Middle frontal gyrus (tissue), 1 donor: ENCODE results near the gene ZSCAN5C.
"Not testable (repeated sequence)": the region's sequence is repeated elsewhere in the genome, so short reads cannot be mapped to it uniquely, and the experiment has no call there.

Source experiments
- DNase-seq: peaks from one replicate; pipeline ENCODE4 v3.0.0-alpha.2; 2015; ENCODE audit warnings: low spot score; ENCODE audit errors: extremely low spot score

The ZSCAN5C gene

DNA sequence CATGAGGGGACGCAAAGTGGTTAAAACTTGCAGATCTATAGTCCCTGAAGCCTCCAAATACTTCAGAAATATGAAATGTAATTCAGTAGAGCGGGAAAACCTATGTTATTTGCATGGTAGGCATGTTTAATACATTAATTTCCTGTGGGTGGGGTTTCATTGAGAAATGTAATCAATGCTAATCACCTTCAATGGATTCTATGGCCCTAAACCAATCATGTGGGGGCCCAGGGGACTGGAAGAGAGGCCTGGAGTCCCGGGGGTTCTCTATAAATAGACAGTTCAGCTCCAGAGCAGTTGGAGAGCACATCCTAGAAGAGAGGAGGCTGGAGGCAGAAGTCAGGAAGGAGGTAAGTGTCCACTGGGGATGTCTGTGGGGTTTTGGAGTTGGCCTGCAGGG is at the start of gene ZSCAN5C:
ZSCAN5C (plus strand) TSS at position 301 of the 400 bp plus-strand sequence. CDS start 3,641 bp downstream, outside the sequence.
- DNase-seq = no peak

DNA sequence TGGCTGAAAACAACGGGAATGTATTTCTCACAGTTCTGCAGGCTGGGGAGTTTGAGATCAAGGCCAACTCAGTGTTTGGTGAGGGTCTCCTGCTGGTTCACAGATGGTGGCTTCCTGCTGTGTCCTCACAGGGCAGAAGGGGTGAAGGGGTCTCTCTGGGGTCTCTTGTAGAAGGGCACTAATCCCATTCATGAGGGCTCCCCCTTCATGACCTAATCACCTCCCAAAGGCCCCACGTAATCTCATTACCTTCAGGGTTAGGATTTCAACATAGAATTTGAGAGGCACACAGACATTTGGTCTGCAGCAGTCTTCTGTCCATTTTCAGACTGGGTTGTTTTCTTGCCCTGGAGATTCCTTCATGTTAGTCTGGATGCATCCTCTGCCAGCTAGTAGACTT is 49.4 kb upstream of the ZSCAN5C start:
- no peak for DNase-seq

GRCh38 chr19:56153507-56153906 is 48.6 kb upstream of the ZSCAN5C start:
- no peak for DNase-seq

- no peak for DNase-seq
Observed at GRCh38 chr19:56155124-56155687, 46.9 kb upstream of the ZSCAN5C start.

GRCh38 chr19:56156768-56157167 is 45.3 kb upstream of the ZSCAN5C start:
- no peak for DNase-seq

GRCh38 chr19:56158170-56158757 is 43.8 kb upstream of the ZSCAN5C start:
- no peak for DNase-seq

GRCh38 chr19:56159009-56159559 is 43.0 kb upstream of the ZSCAN5C start:
- no peak for DNase-seq

DNA sequence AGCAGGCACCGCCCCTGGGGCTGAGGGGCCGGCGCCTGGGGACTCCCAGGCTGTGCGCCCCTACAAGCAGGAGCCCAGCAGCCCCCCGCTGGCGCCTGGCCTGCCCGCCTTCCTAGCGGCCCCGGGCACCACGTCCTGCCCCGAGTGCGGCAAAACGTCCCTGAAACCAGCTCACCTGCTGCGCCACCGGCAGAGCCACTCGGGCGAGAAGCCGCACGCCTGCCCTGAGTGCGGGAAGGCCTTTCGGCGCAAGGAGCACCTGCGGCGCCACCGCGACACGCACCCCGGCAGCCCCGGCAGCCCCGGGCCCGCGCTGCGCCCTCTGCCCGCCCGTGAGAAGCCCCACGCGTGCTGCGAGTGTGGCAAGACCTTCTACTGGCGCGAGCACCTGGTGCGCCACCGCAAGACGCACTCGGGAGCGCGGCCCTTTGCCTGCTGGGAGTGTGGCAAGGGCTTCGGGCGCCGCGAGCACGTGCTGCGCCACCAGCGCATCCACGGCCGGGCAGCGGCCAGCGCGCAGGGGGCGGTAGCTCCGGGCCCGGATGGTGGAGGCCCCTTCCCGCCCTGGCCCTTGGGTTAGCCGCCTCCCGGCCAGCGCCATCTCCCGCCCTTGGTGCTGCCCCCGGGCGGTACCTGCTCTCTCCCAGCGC is 42.3 kb upstream of the ZSCAN5C start:
- DNase-seq = no peak

DNA sequence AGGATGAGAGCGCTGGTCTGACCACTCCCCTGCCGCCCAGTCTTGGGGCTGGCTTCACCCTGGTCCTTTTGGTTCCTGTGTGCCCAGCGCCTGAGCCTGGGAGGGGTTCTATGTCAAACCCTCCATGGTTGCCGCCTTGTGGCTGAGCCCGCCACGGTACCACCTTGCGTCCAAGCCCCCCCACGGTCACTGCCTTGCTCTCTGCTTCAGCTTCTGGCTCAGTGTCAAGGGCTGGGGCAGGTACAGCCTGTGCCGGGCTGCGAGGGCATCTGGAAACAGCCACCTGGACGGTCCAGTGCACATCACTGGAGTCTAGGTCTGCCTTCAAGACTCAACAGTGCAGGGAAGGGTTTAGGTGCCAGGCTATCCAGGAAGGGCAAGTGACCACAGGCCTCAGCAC is 40.5 kb upstream of the ZSCAN5C start:
- no peak for DNase-seq

- DNase-seq = no peak
Observed at GRCh38 chr19:56162258-56162657, 39.8 kb upstream of the ZSCAN5C start.

DNA sequence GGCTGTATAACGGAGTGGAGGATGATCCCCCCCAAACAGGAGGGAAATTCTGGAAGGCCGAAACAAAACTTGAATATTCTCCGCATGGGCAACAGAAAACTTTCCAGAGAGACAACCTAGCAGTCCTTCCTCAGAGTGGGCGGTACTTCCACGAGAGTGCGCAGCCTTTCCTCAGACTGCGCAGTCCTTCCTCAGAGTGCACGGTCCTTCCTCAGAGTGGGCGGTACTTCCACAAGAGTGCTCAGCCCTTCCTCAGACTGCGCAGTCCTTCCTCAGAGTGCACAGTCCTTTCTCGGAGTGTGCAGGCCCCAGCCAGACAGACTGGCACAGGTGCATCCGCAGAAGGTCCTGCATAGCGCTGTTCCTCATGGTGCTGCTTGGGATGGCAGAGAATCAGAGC is 39.0 kb upstream of the ZSCAN5C start:
- DNase-seq = no peak

DNA sequence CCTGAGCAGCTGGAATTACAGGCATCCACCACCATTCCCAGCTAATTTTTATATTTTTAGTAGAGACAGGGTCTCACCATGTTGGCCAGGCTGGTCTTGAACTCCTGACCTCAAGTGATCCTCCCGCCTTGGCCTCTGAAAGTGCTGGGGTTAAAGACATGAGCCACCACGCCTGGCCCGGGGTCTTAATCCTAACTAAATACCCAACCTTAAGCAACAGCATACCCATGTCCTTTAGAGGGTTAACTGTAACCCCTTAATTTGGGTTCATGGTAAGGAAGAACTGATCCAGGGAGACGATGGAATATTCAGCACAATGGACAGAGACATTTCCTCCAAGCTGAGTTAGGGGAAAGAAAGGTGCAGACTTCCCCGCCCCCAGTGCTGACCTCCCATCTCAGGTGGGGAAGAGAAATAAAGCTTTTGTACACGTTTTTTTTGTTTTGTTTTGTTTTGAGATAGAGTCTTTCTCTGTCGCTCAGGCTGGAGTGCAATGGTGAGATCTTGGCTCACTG is 35.0 kb upstream of the ZSCAN5C start:
- no peak for DNase-seq

DNA sequence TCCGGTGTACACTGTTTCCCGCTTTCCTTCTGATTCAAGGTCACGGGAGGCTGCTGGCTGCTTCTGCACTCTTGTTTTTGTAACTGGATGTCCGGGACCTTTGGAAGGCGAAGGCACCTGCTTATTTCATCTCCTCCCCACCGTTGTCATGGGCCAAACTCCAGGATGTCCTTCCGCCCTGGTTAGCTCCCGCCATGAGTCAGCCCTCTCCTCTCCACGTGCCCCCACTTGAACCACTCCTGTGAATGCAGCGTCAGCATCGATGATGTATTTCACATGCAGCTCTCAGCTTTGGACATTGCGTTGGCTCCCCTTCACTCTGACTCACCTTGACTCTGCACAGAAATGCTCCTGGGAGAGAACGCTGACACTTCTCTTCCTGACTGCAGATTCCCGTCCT is 31.8 kb upstream of the ZSCAN5C start:
- DNase-seq = no peak

GRCh38 chr19:56174086-56174485 is 28.0 kb upstream of the ZSCAN5C start:
- DNase-seq = no peak

GRCh38 chr19:56174550-56174949 is 27.5 kb upstream of the ZSCAN5C start:
- DNase-seq = no peak

GRCh38 chr19:56175861-56176307 is 26.2 kb upstream of the ZSCAN5C start, which contains the start of gene GALP:
GALP (plus strand) TSS chr19:56176008; CDS start chr19:56177109, 1,101 bp downstream.
- DNase-seq = not testable (repeated sequence)

- DNase-seq = not testable (repeated sequence)
Observed at GRCh38 chr19:56176310-56176709, 25.8 kb upstream of the ZSCAN5C start.

DNA sequence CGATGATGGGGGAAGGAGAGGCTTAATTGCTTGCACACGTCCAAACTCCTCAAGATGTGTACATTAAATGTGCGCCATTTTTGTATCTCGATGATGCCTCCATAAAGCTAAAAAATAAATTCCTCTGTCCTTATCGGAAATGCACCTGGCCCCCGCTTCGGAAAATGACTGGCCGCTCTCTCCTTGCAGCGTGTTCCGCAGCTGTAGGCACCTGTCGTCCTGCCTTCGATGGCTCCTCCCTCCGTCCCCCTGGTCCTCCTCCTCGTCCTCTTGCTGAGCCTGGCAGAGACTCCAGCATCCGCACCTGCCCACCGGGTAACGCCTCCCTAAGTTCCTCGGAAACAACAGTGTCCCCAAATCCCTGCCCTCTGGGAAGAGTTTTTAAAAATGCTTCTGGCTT is 25.2 kb upstream of the ZSCAN5C start:
- no peak for DNase-seq

- no peak for DNase-seq
Observed at GRCh38 chr19:56177564-56178243, 24.4 kb upstream of the ZSCAN5C start.

GRCh38 chr19:56189785-56190184 is 12.3 kb upstream of the ZSCAN5C start:
- no peak for DNase-seq

DNA sequence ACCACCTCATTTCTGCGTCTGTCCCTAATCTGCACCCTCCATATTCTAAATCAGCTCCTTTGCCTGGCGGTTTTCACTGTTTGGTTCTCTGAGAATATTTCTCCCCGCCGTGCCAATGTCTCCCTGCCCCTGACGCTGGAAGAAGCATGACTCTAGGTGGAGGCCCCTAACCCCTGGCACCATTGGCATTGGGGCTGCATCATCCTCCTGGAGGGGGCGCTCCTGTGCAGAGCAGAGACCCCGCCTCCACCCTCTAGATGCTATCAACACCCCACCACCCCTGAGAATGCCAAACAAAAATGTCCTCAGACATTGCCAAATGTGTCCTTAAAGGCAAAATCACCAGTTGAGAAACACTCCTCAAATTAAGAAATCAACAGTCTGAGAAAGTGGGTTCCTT is 11.0 kb upstream of the ZSCAN5C start:
- no peak for DNase-seq

DNA sequence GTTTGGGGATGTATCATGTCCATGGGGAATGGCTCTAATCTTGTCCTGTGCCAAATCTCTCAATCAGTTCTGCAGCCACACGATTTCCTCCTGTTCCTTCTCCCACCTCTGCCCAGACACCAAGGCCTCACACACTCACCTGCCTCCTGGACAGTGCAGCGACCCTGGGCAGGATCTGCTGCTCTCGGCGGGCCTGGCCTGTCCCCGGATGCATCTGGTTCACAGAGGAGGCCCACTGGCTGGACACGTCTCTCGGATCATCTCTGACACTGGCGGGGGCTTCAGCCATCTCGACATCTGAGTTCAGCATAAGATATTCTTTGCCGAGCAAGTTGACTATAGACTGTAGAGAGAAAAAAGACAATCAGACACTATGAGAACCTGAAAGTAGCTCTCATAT is 10.4 kb upstream of the ZSCAN5C start:
- DNase-seq = no peak
